Activated CD4-positive, alpha-beta T cell treated with anti-CD3 and anti-CD28 coated beads, Interleukin-2, amount 50 U/mL, for 48 hours (primary cell): ENCODE data around the gene WDR5.
A peak's percentile ranks its signal among the peaks of the same experiment; 100 is the strongest.

Experiments
- DNase-seq, 2 experiments: peaks; one replicate each; pipeline ENCODE4 v3.0.0-alpha.2; 2020

Gene WDR5

GRCh38 chr9:134132208-134132870 lies 3.5 kb upstream of the WDR5 start:
- no peak for DNase-seq

- DNase-seq, result peak; percentile 3 to 5
These were observed 936 bp upstream of the WDR5 start for GRCh38 chr9:134134949-134135342.

- DNase-seq, result peak; percentile 12 to 20
These were observed 475 bp downstream of the WDR5 start for GRCh38 chr9:134136118-134136995.

GRCh38 chr9:134136996-134137299 lies 1.1 kb downstream of the WDR5 start:
- DNase-seq, result no peak

GRCh38 chr9:134138292-134138691 lies 2.4 kb downstream of the WDR5 start:
- DNase-seq, result no peak

GRCh38 chr9:134139081-134139480 lies 3.2 kb downstream of the WDR5 start:
- no peak for DNase-seq

GRCh38 chr9:134141906-134142305 lies 6.0 kb downstream of the WDR5 start:
- no peak for DNase-seq

GRCh38 chr9:134144801-134145200 lies 8.9 kb downstream of the WDR5 start:
- DNase-seq, result no peak

GRCh38 chr9:134145262-134145661 lies 9.4 kb downstream of the WDR5 start:
- no peak for DNase-seq

- no peak for DNase-seq
These were observed 11.1 kb downstream of the WDR5 start for GRCh38 chr9:134146774-134147493.

- DNase-seq, result no peak
These were observed 13.5 kb downstream of the WDR5 start for GRCh38 chr9:134149380-134149779.

- DNase-seq, result no peak
These were observed 14.8 kb downstream of the WDR5 start for GRCh38 chr9:134150557-134151214.

- DNase-seq, result no peak
These were observed 16.2 kb downstream of the WDR5 start for GRCh38 chr9:134152022-134152448.

- DNase-seq, result no peak
These were observed 16.6 kb downstream of the WDR5 start for GRCh38 chr9:134152488-134152887.

GRCh38 chr9:134153450-134153849 lies 17.6 kb downstream of the WDR5 start:
- DNase-seq, result no peak

- no peak for DNase-seq
These were observed 18.4 kb downstream of the WDR5 start for GRCh38 chr9:134154262-134154701.

- DNase-seq, result no peak
These were observed 20.0 kb downstream of the WDR5 start for GRCh38 chr9:134155812-134156377.

- no peak for DNase-seq
These were observed 20.9 kb downstream of the WDR5 start for GRCh38 chr9:134156564-134157377.

- DNase-seq, result no peak
These were observed 21.6 kb downstream of the WDR5 start for GRCh38 chr9:134157378-134157885.

GRCh38 chr9:134158242-134158641 lies 22.4 kb downstream of the WDR5 start:
- no peak for DNase-seq

GRCh38 chr9:134158753-134159392 lies 23.0 kb downstream of the WDR5 start:
- no peak for DNase-seq
